H9 (cell line): Measurements from ENCODE around the gene FTO. TPM values are rescaled to one million over a fixed set of nuclear protein-coding genes. Genes with fewer than 3 reads are reported as not detected.

Experiments
- DNase-seq: peaks from one replicate; pipeline ENCODE4 v3.0.0-alpha.2; 2017
- H2AFZ ChIP-seq: one replicate; pipeline ENCODE4 v1.6.1; 2013; ENCODE audit warnings: mild to moderate bottlenecking, low read length, control low read depth, moderate library complexity
- H2AK5ac ChIP-seq: 2 replicates; pipeline ENCODE4 v1.6.1; 2013; ENCODE audit warnings: low read length, control low read depth, mixed read lengths; ENCODE audit not compliant: insufficient read length
- H2BK120ac ChIP-seq: one replicate; pipeline ENCODE4 v1.6.1; 2013; ENCODE audit warnings: low read depth, mild to moderate bottlenecking, low read length, control low read depth, inconsistent platforms; ENCODE audit not compliant: poor library complexity, severe bottlenecking
- H2BK12ac ChIP-seq: 2 replicates; pipeline ENCODE4 v1.6.1; 2013; ENCODE audit warnings: low read length, control low read depth, mixed read lengths, low read depth; ENCODE audit not compliant: insufficient read length
- H2BK15ac ChIP-seq: 2 replicates; pipeline ENCODE4 v1.6.1; 2013; ENCODE audit warnings: low read depth, low read length, control low read depth
- H2BK20ac ChIP-seq: one replicate; pipeline ENCODE4 v1.6.1; 2013; ENCODE audit warnings: low read depth, mild to moderate bottlenecking, low read length, control low read depth, inconsistent platforms; ENCODE audit not compliant: poor library complexity, severe bottlenecking
- H2BK5ac ChIP-seq: 2 replicates; pipeline ENCODE4 v1.6.1; 2013; ENCODE audit warnings: low read length, control low read depth, mixed read lengths; ENCODE audit not compliant: insufficient read length
- H3K14ac ChIP-seq: 2 replicates; pipeline ENCODE4 v1.6.1; 2013; ENCODE audit warnings: low read length, control low read depth; ENCODE audit not compliant: insufficient read depth
- H3K18ac ChIP-seq: 2 replicates; pipeline ENCODE4 v1.6.1; 2013; ENCODE audit warnings: low read depth, mild to moderate bottlenecking, mixed read lengths, low read length, control low read depth; ENCODE audit not compliant: insufficient read length
- H3K23ac ChIP-seq: 2 replicates; pipeline ENCODE4 v1.6.1; 2013; ENCODE audit warnings: low read length, control low read depth, mixed read lengths, low read depth; ENCODE audit not compliant: insufficient read length
- H3K23me2 ChIP-seq: 2 replicates; pipeline ENCODE4 v1.6.1; 2013; ENCODE audit warnings: low read depth, mild to moderate bottlenecking, mixed read lengths, low read length, control low read depth; ENCODE audit not compliant: insufficient read length, poor library complexity, severe bottlenecking
- H3K27ac ChIP-seq: 2 replicates; pipeline ENCODE4 v1.5.1; 2013; ENCODE audit warnings: low read length, control low read depth, mixed read lengths, low read depth; ENCODE audit not compliant: insufficient read length
- H3K27me3 ChIP-seq: 2 replicates; pipeline ENCODE4 v1.6.1; 2013; ENCODE audit warnings: low read length, control low read depth, inconsistent platforms; ENCODE audit not compliant: insufficient read depth
- H3K4ac ChIP-seq: 2 replicates; pipeline ENCODE4 v1.6.1; 2013; ENCODE audit warnings: low read depth, mild to moderate bottlenecking, control low read depth, inconsistent platforms, low read length, moderate library complexity
- H3K4me1 ChIP-seq: 2 replicates; pipeline ENCODE4 v1.6.1; 2013; ENCODE audit warnings: low read length, control low read depth, inconsistent platforms; ENCODE audit not compliant: insufficient read depth
- H3K4me2 ChIP-seq: 2 replicates; pipeline ENCODE4 v1.6.1; 2013; ENCODE audit warnings: low read length, control low read depth, mixed read lengths; ENCODE audit not compliant: insufficient read length, insufficient read depth
- H3K56ac ChIP-seq: 2 replicates; pipeline ENCODE4 v1.6.1; 2013; ENCODE audit warnings: low read depth, mild to moderate bottlenecking, mixed read lengths, low read length, control low read depth; ENCODE audit not compliant: insufficient read length
- H3K79me1 ChIP-seq: 2 replicates; pipeline ENCODE4 v1.6.1; 2013; ENCODE audit warnings: low read depth, mild to moderate bottlenecking, moderate library complexity, low read length, control low read depth, inconsistent platforms; ENCODE audit not compliant: insufficient read depth, poor library complexity, severe bottlenecking
- H3K79me2 ChIP-seq: 2 replicates; pipeline ENCODE4 v1.6.1; 2013; ENCODE audit warnings: low read length, control low read depth, inconsistent platforms; ENCODE audit not compliant: insufficient read depth
- H3K9ac ChIP-seq: 2 replicates; pipeline ENCODE4 v1.6.1; 2013; ENCODE audit warnings: low read length, control low read depth, mixed read lengths; ENCODE audit not compliant: insufficient read length; ENCODE audit errors: extremely low read depth
- H3K9me3 ChIP-seq: one replicate; pipeline ENCODE4 v1.6.1; 2013; ENCODE audit warnings: low read depth, low read length, inconsistent platforms; ENCODE audit not compliant: control insufficient read depth
- H3T11ph ChIP-seq: one replicate; pipeline ENCODE4 v1.6.1; 2013; ENCODE audit warnings: mild to moderate bottlenecking, low read length, control low read depth, inconsistent platforms
- H4K20me1 ChIP-seq: one replicate; pipeline ENCODE4 v1.6.1; 2013; ENCODE audit not compliant: control insufficient read depth, insufficient read length, insufficient read depth
- H4K5ac ChIP-seq: 2 replicates; pipeline ENCODE4 v1.6.1; 2013; ENCODE audit warnings: low read depth, mild to moderate bottlenecking, mixed read lengths, low read length, control low read depth; ENCODE audit not compliant: insufficient read length
- H4K8ac ChIP-seq: replicated peaks from 2 replicates; pipeline ENCODE4 v1.6.1; 2013; ENCODE audit warnings: low read length, control low read depth, mixed read lengths, low read depth; ENCODE audit not compliant: insufficient read length
- H4K91ac ChIP-seq: 2 replicates; pipeline ENCODE4 v1.6.1; 2013; ENCODE audit warnings: low read depth, mild to moderate bottlenecking, moderate library complexity, mixed read lengths, low read length, control low read depth; ENCODE audit not compliant: insufficient read length
- H3K27ac Mint-ChIP-seq, 3 experiments: 2 replicates in 2 of 3; 3 replicates in 1 of 3; pipeline ENCODE4 v1.8.0; 2020 to 2021; ENCODE audit warnings: mixed read lengths in 3 of 3, mild to moderate bottlenecking in 1 of 3, moderate library complexity in 1 of 3
- H3K27me3 Mint-ChIP-seq: 2 replicates; pipeline ENCODE4 v1.8.0; 2021; ENCODE audit warnings: low read depth, mild to moderate bottlenecking, moderate library complexity, mixed read lengths
- H3K36me3 Mint-ChIP-seq, 3 experiments: 2 replicates in 2 of 3; 3 replicates in 1 of 3; pipeline ENCODE4 v1.8.0; 2020 to 2021; ENCODE audit warnings: low read depth in 3 of 3, mixed read lengths in 3 of 3; ENCODE audit not compliant: insufficient read depth in 1 of 3
- H3K4me1 Mint-ChIP-seq, 2 experiments: 2 replicates each; pipeline ENCODE4 v1.8.0; 2020; ENCODE audit warnings: mixed read lengths in 2 of 2
- H3K4me3 Mint-ChIP-seq, 2 experiments: 2 replicates in 1 of 2; 3 replicates in 1 of 2; pipeline ENCODE4 v1.8.0; 2020 to 2021; ENCODE audit warnings: mild to moderate bottlenecking in 2 of 2, mixed read lengths in 2 of 2, moderate library complexity in 1 of 2
- H3K9me3 Mint-ChIP-seq, 2 experiments: 2 replicates in 1 of 2; 3 replicates in 1 of 2; pipeline ENCODE4 v1.8.0; 2020; ENCODE audit warnings: mild to moderate bottlenecking in 2 of 2, mixed read lengths in 2 of 2, moderate library complexity in 1 of 2
- WGBS: extraction: QIAGEN DNeasy Blood & Tissue Kit; methylation state at CpG from one replicate; pipeline ENCODE4 v1.1.7; 2013; ENCODE audit warnings: missing lambda C conversion rate, low lambda C conversion rate, mixed read lengths; ENCODE audit not compliant: insufficient read length; ENCODE audit errors: extremely low coverage; 5-methylcytosine and 5-hydroxymethylcytosine counted together
- total RNA-seq: library from RNA; stranded (reverse); gene quantifications from 2 replicates; pipeline ENCODE4 v1.2.1, GENCODE V29; 2021
- TF ChIP-seq, protein P1 (sequence below): fragments of 200-600 bp; sonication (generic); conservative IDR thresholded peaks from 3 replicates; pipeline ENCODE4 v1.8.0; 2021; ENCODE audit warnings: antibody characterized with exemption, mild to moderate bottlenecking

Gene FTO
- total RNA-seq, 1 experiment from 2014 or later, result 67.9 TPM

DNA sequence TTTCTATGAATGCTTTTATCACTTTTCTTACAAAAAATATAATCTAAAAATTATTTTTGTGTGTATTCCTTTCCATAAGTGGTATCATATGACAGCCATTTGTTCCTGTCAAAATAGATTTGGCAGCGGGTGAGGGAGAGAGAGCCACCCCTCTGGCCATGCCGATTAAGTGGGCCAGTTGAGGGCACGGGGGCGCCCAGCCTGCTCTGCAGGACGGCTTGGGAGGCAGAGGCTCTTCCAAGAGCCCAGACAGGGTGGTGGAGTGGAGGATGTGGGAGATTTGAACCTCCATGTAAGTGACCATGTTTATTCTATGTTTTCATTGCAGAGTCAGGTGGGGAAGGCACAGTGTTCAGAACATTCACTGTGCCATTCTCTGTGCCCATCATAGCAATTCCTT lies 493.8 kb downstream of the FTO start:
- no peak overlapping the region for H3K27ac Mint-ChIP-seq
- H3K14ac ChIP-seq, result no peak overlapping the region
- no peak overlapping the region for H2AFZ ChIP-seq
- H4K20me1 ChIP-seq, result no peaks in the 10 kb centered on the region
- H3K56ac ChIP-seq, result no peak overlapping the region
- no peaks in the 10 kb centered on the region for H3K9me3 ChIP-seq
- DNase-seq, result no peak
- no peak overlapping the region for H4K91ac ChIP-seq
- H3K36me3 Mint-ChIP-seq, result peaks cover 0 to 2% (median 0%) of the 10 kb centered on the region in 3 experiments; a peak in 1 of 7 replicates
- H3K18ac ChIP-seq, result no peak overlapping the region
- H3K27ac ChIP-seq, result no peak overlapping the region
- H3K4me1 Mint-ChIP-seq, result peaks cover 9 to 19% of the 10 kb centered on the region in 2 experiments
- H3K79me1 ChIP-seq, result no peaks in the 10 kb centered on the region
- no peak overlapping the region for H2AK5ac ChIP-seq
- H3T11ph ChIP-seq, result no peak overlapping the region
- H3K79me2 ChIP-seq, result no peaks in the 10 kb centered on the region
- peaks cover 6% of the 10 kb centered on the region; the same call in 1 of the 2 replicates for H3K27me3 Mint-ChIP-seq
- H4K5ac ChIP-seq, result no peak overlapping the region
- H2BK20ac ChIP-seq, result no peak overlapping the region
- H3K4me2 ChIP-seq, result no peak overlapping the region
- no peaks in the 10 kb centered on the region for H3K27me3 ChIP-seq
- H3K4me1 ChIP-seq, result no peaks in the 10 kb centered on the region
- H2BK15ac ChIP-seq, result no peak overlapping the region
- H3K23ac ChIP-seq, result no peak overlapping the region
- H3K9me3 Mint-ChIP-seq, result no peaks in the 10 kb centered on the region; a peak in 1 of 5 replicates
- no CpG with 5 or more reads among the region's 5 CpGs for WGBS
- no peak overlapping the region for H2BK5ac ChIP-seq
- H2BK120ac ChIP-seq, result no peak overlapping the region
- H3K9ac ChIP-seq, result no peak overlapping the region
- H3K23me2 ChIP-seq, result no peaks in the 10 kb centered on the region
- H4K8ac ChIP-seq, result no peak overlapping the region
- TF ChIP-seq, protein P1, sequence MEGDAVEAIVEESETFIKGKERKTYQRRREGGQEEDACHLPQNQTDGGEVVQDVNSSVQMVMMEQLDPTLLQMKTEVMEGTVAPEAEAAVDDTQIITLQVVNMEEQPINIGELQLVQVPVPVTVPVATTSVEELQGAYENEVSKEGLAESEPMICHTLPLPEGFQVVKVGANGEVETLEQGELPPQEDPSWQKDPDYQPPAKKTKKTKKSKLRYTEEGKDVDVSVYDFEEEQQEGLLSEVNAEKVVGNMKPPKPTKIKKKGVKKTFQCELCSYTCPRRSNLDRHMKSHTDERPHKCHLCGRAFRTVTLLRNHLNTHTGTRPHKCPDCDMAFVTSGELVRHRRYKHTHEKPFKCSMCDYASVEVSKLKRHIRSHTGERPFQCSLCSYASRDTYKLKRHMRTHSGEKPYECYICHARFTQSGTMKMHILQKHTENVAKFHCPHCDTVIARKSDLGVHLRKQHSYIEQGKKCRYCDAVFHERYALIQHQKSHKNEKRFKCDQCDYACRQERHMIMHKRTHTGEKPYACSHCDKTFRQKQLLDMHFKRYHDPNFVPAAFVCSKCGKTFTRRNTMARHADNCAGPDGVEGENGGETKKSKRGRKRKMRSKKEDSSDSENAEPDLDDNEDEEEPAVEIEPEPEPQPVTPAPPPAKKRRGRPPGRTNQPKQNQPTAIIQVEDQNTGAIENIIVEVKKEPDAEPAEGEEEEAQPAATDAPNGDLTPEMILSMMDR, result no peak
- no peak overlapping the region for H3K4me3 Mint-ChIP-seq
- no peak overlapping the region for H2BK12ac ChIP-seq
- no peak overlapping the region for H3K4ac ChIP-seq
